Activated CD4-positive, alpha-beta T cell treated with anti-CD3 and anti-CD28 coated beads, Interleukin-2, amount 10 ng/mL, durations not matched to agents 7 days and 5 days (primary cell): Measurements from ENCODE around the gene TYMS. TPM values are rescaled to one million over a fixed set of nuclear protein-coding genes. Genes with fewer than 3 reads are reported as not detected.

Experiments
- CTCF ChIA-PET: fragments of 350-600 bp; sonication (Branson Sonifier 250); formaldehyde crosslinking; loops from one replicate; lab custom pipeline; 2021; ENCODE audit warnings: antibody characterized with exemption; lab: Charles Lee
- POLR2A ChIA-PET: fragments of 350-600 bp; sonication (Branson Sonifier 250); formaldehyde crosslinking; loops from one replicate; lab custom pipeline; 2021; ENCODE audit warnings: antibody characterized with exemption; lab: Charles Lee
- DNase-seq: peaks from one replicate; pipeline ENCODE4 v3.0.0-alpha.2; 2020
- H3K27ac Mint-ChIP-seq: one replicate; pipeline ENCODE4 v1.8.0; 2021; ENCODE audit warnings: mild to moderate bottlenecking, moderate library complexity, mixed read lengths
- H3K27me3 Mint-ChIP-seq: one replicate; pipeline ENCODE4 v1.8.0; 2021; ENCODE audit warnings: mixed read lengths
- H3K36me3 Mint-ChIP-seq: one replicate; pipeline ENCODE4 v1.8.0; 2021; ENCODE audit warnings: low read depth, mixed read lengths
- H3K4me1 Mint-ChIP-seq: one replicate; pipeline ENCODE4 v1.8.0; 2021; ENCODE audit warnings: mixed read lengths
- H3K4me3 Mint-ChIP-seq: one replicate; pipeline ENCODE4 v1.8.0; 2021; ENCODE audit warnings: mild to moderate bottlenecking, moderate library complexity, mixed read lengths
- H3K9me3 Mint-ChIP-seq: one replicate; pipeline ENCODE4 v1.8.0; 2021; ENCODE audit warnings: mixed read lengths
- total RNA-seq, 2 experiments: library from RNA; stranded (reverse); gene quantifications; one replicate each; pipeline ENCODE4 v1.2.3, GENCODE V29; 2021

Gene TYMS
- total RNA-seq, 2 experiments from 2014 or later = 421 to 478 TPM

DNA sequence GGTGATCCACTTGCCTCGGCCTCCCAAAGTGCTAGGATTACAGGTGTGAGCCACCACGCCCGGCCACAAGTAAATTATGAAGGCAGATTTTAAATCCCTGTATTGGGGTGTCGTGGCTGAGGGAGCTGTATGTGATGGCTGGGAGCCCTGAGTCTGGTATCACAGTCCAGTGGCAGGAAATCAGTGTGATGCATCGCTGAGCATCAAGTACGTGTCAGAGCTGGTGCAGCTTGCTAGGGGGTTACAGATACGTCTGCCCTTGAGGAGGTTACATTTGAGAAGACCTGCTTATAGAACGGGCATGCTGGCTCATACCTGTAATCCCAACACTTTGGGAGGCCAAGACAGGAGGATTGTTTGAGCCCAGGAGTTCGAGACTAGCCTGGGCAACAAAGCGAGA lies 50.6 kb downstream of the TYMS start:
- ChIA-PET CTCF (interaction anchor here (0.6 to 1.5 kb wide), 3 partner anchors 10 to 53 kb away, joined by 3 to 6 read pairs (median 3); no protein-coding TSS in a partner anchor), POLR2A (no interaction called here)
- H3K4me1 Mint-ChIP-seq = peaks cover 48% of the 10 kb centered on the region
- no peak overlapping the region for H3K4me3 Mint-ChIP-seq
- H3K27me3 Mint-ChIP-seq = no peaks in the 10 kb centered on the region
- DNase-seq = no peak
- H3K27ac Mint-ChIP-seq = no peak overlapping the region
- no peaks in the 10 kb centered on the region for H3K9me3 Mint-ChIP-seq
- H3K36me3 Mint-ChIP-seq = peaks cover 35% of the 10 kb centered on the region

- CTCF ChIA-PET = interaction anchor here (0.8 to 3.3 kb wide), 8 partner anchors 11 to 550 kb away, joined by 3 to 16 read pairs (median 4); no protein-coding TSS in a partner anchor
- no peak for DNase-seq
- Mint-ChIP-seq H3K4me1 (peaks cover 39% of the 10 kb centered on the region), H3K27ac (no peak overlapping the region), H3K9me3 (no peaks in the 10 kb centered on the region), H3K4me3 (no peak overlapping the region), H3K27me3 (no peaks in the 10 kb centered on the region), H3K36me3 (peaks cover 32% of the 10 kb centered on the region)
- POLR2A ChIA-PET = no interaction called here
Measured at GRCh38 chr18:709771-710170, 52.3 kb downstream of the TYMS start.

DNA sequence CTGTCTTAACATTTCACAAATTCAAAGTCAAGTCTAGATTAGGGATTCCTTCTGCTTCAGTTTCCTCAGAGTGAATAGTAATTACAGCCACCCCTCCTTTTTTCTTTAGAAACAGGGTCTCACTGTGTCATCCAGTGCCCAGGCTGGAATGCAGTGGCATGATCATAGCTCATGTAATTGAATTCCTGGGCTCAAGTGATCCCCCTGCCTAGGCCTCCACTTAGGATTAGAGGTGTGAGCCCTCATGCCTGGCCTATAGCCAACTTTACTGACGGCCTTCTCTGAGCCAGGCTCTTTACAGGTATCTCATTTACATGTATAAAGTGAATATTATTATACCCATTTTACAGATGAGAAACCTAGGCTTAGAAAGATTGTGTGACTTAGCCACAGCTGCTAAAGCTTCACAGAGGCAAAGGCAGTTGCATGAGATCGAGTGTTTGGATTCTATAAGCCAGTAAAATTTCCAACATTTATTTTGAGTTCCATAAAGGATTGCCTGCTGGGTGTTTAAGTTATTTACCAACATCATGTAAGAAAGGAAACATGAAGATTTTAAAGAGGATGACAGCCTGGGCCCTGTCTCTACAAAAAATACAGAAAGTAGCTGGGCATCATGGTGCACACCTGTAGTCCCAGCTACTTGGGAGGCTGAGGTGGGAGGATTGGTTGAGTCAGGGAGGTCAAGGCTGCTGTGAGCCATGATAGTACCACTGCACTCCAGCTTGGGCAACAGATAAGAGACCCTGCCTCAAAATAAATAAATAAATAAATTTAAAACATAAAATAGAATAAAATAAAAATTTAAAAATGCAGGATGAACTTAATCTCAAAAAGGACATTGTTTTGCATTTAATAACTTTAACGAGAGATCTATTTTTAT lies 53.2 kb downstream of the TYMS start:
- peaks cover 43% of the 10 kb centered on the region for H3K4me1 Mint-ChIP-seq
- POLR2A ChIA-PET = no interaction called here

GRCh38 chr18:711310-711656 lies 53.8 kb downstream of the TYMS start:
- Mint-ChIP-seq H3K4me1 (peaks cover 40% of the 10 kb centered on the region), H3K9me3 (no peaks in the 10 kb centered on the region), H3K4me3 (peak overlapping the region; percentile 80), H3K27me3 (no peaks in the 10 kb centered on the region), H3K36me3 (peaks cover 18% of the 10 kb centered on the region), H3K27ac (peak overlapping the region; percentile 95)
- DNase-seq = no peak
- ChIA-PET POLR2A (no interaction called here), CTCF (interaction anchor here (3.3 kb wide), 1 partner anchor 29 kb away, joined by 16 read pairs; no protein-coding TSS in a partner anchor)

More for the DNA sequence above, 53.2 kb downstream of the TYMS start:
- no peak for DNase-seq
- peak overlapping the region; percentile 80 for H3K4me3 Mint-ChIP-seq
- CTCF ChIA-PET = interaction anchor here (1.1 to 3.3 kb wide), 5 partner anchors 12 to 129 kb away, joined by 4 to 16 read pairs (median 5); no protein-coding TSS in a partner anchor
- no peaks in the 10 kb centered on the region for H3K27me3 Mint-ChIP-seq
- H3K9me3 Mint-ChIP-seq = no peaks in the 10 kb centered on the region
- H3K27ac Mint-ChIP-seq = peak overlapping the region; percentile 95
- H3K36me3 Mint-ChIP-seq = peaks cover 23% of the 10 kb centered on the region

DNA sequence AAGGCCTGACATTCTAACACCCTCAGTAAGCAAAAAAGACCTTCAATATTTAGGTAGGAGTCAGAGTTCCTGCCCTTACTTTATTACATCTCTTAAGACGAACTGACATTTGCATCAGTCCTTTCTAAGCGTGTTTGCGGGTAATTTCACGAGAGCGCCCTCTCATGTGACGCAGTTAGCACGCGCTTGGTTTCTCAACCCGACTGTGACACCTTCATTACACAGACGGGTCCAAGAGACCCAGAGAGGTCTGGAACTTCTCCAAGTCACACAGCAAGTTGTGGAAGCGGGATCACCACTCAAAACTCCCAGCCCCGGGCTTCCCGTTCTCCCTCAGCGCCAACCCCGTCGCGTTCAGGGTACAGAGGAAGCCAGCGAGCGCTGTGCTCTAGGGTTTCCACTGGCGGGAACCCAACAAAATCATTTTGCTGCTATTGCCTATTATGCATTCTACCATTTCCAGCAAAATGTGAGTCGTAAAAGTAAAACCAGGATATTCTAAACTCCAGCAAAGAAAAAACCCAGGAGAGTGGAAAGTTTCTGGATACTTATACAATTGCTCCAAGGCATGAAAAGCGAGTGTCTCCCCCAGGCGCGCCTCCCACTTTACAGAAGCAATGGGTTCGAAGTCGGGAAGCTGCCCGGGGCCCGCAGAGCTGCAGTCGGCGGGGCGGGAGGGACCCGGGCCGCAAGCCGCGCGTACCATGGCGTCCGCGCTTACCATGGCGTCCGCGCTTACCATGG lies 54.4 kb downstream of the TYMS start:
- Mint-ChIP-seq H3K9me3 (no peaks in the 10 kb centered on the region), H3K4me1 (peaks cover 40% of the 10 kb centered on the region), H3K27ac (peak overlapping the region; percentile 95), H3K36me3 (peaks cover 16% of the 10 kb centered on the region), H3K27me3 (no peaks in the 10 kb centered on the region), H3K4me3 (peak overlapping the region; percentile 80)
- CTCF ChIA-PET = interaction anchor here (1.0 to 3.3 kb wide), 28 partner anchors 9 to 129 kb away, joined by 3 to 21 read pairs (median 6); partner anchors contain the start of gene TYMS
- DNase-seq = peak; percentile 80
- POLR2A ChIA-PET = interaction anchor here (0.7 to 1.6 kb wide), 3 partner anchors 57 to 122 kb away, joined by 3 to 6 read pairs (median 4); no protein-coding TSS in a partner anchor

- DNase-seq = peak; percentile 83
- ChIA-PET POLR2A (interaction anchor here (0.7 to 1.6 kb wide), 3 partner anchors 58 to 121 kb away, joined by 3 to 6 read pairs (median 4); no protein-coding TSS in a partner anchor), CTCF (interaction anchor here (0.6 to 2.1 kb wide), 32 partner anchors 8 to 135 kb away, joined by 3 to 21 read pairs (median 5); partner anchors contain the start of gene TYMS)
- H3K27ac Mint-ChIP-seq = peak within 1 kb of the TSS; percentile 95
- peak within 1 kb of the TSS; percentile 80 for H3K4me3 Mint-ChIP-seq
- no peaks in the 10 kb centered on the region for H3K27me3 Mint-ChIP-seq
- H3K4me1 Mint-ChIP-seq = peaks cover 40% of the 10 kb centered on the region
- peaks cover 16% of the 10 kb centered on the region for H3K36me3 Mint-ChIP-seq
- no peaks in the 10 kb centered on the region for H3K9me3 Mint-ChIP-seq
Measured at GRCh38 chr18:712401-713134, 55.1 kb downstream of the TYMS start, which contains the start of gene ENOSF1. TSS of gene ENOSF1 (minus strand) at chr18:712630. CDS start at chr18:712587, 43 bp downstream.

- POLR2A ChIA-PET = interaction anchor here (1.1 to 1.6 kb wide), 2 partner anchors 59 to 119 kb away, joined by 4 to 6 read pairs; no protein-coding TSS in a partner anchor
- no peak overlapping the region for H3K27ac Mint-ChIP-seq
- H3K9me3 Mint-ChIP-seq = no peaks in the 10 kb centered on the region
- no peak for DNase-seq
- peaks cover 16% of the 10 kb centered on the region for H3K36me3 Mint-ChIP-seq
- CTCF ChIA-PET = interaction anchor here (0.6 to 2.1 kb wide), 31 partner anchors 8 to 151 kb away, joined by 3 to 21 read pairs (median 5); partner anchors contain the start of gene TYMS
- no peaks in the 10 kb centered on the region for H3K27me3 Mint-ChIP-seq
- H3K4me1 Mint-ChIP-seq = peaks cover 39% of the 10 kb centered on the region
- peak overlapping the region; percentile 58 for H3K4me3 Mint-ChIP-seq
Measured at GRCh38 chr18:713135-713490, 55.7 kb downstream of the TYMS start.

- Mint-ChIP-seq H3K4me1 (peaks cover 17% of the 10 kb centered on the region), H3K27ac (no peak overlapping the region), H3K27me3 (no peaks in the 10 kb centered on the region), H3K4me3 (no peak overlapping the region), H3K9me3 (no peaks in the 10 kb centered on the region), H3K36me3 (peaks cover 2% of the 10 kb centered on the region)
- ChIA-PET CTCF (interaction anchor here (0.6 to 2.0 kb wide), 8 partner anchors 34 to 118 kb away, joined by 3 to 7 read pairs (median 4); no protein-coding TSS in a partner anchor), POLR2A (no interaction called here)
- no peak for DNase-seq
Measured at GRCh38 chr18:715626-716025, 58.2 kb downstream of the TYMS start.

GRCh38 chr18:717003-717402 lies 59.5 kb downstream of the TYMS start:
- Mint-ChIP-seq H3K27ac (no peak overlapping the region), H3K4me1 (peaks cover 8% of the 10 kb centered on the region), H3K9me3 (no peaks in the 10 kb centered on the region), H3K4me3 (no peak overlapping the region), H3K27me3 (no peaks in the 10 kb centered on the region), H3K36me3 (no peaks in the 10 kb centered on the region)
- DNase-seq = no peak
- POLR2A ChIA-PET = no interaction called here
- CTCF ChIA-PET = interaction anchor here (2.0 kb wide), 1 partner anchor 115 kb away, joined by 6 read pairs; no protein-coding TSS in a partner anchor
